CD4-positive, alpha-beta T cell treated with Interleukin-21 for 1 hour (primary cell): Measurements from ENCODE around the gene CROT.

Source experiments
- DNase-seq: peaks from one replicate; pipeline ENCODE4 v3.0.0-alpha.2; 2020

Gene CROT

DNA sequence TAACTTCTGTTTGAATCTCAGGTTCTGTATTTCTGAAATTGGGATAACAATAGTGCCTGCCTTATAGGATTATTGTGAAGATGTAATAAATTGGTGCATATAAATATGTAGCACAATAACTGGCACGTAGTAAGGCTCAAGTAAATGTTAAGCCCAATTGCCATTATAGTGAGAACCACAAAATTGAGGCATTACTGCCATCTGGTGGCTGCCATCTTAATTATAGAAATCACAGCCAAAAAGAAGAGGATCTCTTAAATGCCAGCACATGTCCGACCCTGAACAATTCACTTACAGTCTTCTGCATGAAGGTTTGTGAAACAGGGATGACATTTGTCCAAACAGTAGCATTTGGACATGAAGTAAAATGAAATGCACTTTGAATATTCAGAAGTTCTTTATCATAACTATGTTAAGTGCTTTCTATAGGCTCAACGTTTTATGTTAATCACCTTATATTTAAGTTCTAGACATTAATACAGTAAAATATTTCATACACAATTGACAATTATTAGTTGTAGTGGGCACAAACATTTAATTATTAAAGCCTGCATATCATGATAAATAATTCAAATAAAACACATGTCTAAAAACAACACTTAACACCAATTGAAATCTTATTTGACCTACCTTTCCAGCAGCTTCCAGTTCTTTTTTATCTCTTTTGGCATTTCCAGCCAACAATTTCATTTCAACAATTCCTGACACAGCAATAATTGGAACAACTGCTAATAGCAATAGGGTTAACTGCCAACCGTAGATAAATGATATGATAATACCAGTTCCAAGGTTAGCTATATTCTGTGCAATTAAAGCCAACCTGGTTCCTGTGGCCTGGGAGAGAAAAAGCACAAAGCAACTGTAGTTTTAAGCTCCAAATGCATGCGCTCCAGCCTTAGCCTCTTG, 71.5 kb downstream of the CROT start:
- DNase-seq: peak; percentile 79

DNA sequence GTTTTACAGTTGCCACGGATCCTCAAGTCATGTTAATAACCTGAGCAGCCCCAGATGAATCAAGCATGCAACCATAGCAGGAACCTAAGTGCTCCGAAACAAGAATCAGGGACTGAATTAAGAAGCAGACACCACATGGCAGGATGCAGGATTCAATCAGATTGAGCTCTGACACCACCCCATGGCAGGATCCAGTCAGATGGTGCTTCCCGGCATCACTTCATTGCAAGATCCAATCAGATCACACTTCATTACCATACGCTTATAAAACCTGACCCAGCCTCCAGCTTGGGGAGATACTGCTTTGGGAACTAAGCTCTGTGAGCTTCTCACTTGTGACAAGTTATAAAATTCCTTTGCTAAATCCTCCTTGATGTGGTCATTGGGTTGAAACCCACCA, 74.7 kb downstream of the CROT start:
- no peak for DNase-seq

DNA sequence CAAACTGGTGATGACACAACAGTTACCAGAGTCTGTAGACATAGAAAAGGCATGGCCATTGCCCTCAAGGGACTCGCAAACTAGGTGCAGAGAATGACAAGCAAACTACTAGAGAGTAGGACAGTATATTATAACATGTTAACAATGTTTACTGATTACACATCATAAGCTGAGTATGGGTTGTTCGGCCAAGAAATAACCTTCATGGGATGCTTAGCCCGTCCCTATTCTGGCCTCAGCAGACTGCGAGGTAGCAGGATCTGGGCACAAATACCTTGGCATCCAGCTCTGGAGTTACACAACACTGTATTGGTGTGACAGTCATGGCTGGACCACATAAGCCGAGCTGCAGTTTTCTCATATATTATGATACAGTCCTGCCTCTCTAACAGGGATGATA, 78.6 kb downstream of the CROT start:
- DNase-seq: no peak

DNA sequence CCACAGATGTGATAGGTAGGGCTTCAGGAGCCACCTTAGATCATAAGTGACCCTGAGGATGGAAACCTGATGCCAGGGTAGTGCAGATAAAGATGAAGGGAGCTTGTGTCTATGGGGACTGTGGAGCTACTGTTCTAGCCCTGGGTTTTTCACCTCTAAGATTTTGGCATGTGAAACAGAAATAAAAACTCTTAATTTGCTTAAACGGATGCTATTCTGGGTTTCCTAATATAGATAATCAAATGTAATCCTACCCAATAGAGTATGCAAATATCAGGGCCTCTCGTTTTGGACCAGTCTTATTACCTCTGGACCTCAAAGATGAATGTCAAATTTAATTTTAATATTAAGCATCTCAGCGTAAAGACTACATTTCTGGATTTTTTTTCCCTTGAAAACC, 80.7 kb downstream of the CROT start:
- no peak for DNase-seq

DNA sequence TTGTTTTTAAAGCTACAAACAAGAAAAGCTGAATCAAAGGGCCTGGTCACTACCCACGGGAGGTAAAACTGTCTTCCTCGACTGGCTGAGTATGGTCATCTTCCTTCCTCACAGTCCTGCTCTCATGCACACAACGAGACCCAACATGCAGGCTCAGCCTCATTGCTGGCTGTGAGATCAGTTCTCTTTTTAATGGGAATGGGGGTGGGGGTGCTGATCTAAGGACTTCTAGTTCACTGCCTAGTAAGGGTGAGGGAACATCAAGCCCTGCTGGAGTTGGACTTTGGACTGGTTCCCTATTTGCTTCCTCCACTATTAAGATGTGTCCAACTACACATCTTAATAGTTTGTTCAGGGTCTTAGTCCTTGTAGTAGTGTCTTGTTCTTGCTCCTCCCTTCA, 81.8 kb downstream of the CROT start:
- DNase-seq: no peak

DNA sequence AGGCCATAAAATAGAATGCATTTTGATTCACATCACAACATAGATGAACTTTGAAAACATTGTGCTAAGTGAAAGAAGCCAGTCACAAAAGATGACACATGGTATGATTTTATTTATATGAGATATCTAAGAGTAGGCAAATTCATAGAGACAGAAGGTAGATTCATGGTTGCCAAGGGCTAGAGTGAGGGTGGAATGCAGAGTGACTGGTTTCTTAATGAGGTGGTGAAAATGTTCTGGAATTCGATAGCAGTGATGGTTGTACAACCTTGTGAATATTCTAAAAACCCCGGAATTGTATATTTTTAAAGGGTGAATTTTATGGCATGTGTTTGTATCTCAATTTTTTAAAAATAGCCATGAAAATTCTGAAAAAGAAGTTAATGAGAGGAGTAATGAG, 87.1 kb downstream of the CROT start:
- DNase-seq: no peak

DNA sequence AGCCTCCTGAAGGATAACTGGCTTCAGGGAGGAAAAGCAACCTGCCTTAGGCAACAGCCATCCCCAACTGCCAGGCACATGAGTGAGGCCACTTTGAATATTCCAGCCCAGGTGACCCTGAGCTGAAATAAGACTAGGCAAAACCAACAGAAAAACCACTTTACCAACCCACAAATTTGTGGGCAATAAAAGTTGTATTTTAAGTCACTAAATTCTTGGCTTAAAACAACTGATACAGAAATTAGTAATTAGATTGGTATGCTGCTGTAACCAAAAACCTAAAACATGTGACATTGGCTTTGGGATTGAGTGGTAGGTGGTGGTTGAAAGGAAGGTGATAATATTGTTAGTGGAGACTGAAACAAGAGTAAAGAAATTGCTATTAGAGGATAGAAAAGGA, 90.1 kb downstream of the CROT start:
- no peak for DNase-seq

DNA sequence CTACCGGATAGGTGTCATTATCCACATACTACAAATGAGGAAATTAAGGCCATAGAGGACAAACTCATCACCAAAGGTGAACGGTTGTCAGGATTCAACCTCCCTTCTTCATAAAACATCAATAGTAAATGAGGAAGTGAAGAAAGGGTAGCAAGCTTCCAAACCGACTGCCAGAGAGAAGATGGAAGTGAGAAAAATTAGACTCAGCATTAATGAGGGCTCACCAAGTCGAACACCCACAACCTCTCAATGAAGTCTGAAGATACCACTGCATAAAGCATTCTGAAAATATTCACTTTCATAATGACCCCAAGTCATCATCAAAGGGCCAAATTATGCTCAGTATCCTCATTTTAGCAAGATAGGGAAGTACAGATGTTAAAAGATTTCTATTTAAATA, 100.4 kb downstream of the CROT start:
- no peak for DNase-seq

DNA sequence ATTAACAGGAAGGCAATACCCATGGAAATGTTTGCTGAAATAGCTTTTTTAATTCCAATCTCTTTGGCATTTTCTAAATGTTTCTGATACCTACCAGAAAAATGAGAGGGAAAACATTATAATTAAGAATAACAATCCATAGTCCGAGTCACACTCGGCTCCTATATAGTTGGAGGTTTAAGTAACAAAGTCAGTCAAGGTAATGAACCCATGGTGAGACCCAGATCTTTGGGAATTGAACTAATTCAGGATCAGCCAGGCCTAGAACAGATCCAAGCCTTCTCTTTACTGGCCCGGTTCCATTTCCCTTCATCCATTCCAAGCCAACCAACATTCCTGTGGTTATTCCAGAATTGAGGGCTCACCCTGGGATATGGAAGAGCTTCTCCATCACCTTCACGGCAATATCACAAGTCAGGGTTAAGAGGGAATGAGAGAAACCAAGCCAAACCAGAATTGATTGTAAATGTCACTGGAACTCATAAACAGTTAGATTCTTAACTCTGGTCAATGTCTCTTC, 101.7 kb downstream of the CROT start:
- no peak for DNase-seq

DNA sequence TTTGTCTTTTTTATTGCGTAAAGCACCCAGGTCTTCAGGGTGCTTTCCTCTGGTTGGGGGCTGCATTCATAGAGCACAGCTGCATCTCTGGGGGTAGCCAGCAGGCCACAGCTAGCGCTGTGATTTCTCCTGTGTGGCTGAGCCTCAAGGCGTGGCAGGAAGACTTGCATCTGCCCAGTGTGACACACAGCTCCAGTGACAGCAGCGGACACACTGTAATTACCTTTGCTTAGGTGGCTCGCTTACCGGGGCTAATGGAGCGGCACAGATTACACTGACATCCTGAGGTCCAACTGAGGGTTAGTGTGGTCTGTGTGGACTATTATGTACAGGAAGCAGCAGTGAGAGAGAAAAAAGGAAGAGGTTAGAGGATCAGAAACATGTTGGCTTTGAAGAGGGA, 102.9 kb downstream of the CROT start:
- DNase-seq: no peak
